WTC11 (cell line): ENCODE measurements around the gene GALNT18. TPM values are rescaled to one million over a fixed set of nuclear protein-coding genes. Genes with fewer than 3 reads are reported as not detected.

Experiments used
- ATAC-seq: fragments of 200-7000 bp; cut with Tn5 transposase; 2 replicates; pipeline ENCODE4 v1.10.0; 2021; ENCODE audit warnings: mild to moderate bottlenecking, moderate library complexity
- CTCF ChIA-PET: fragments of 300-600 bp; sonication (Branson Sonifier 250); formaldehyde crosslinking; loops from one replicate; lab custom pipeline; 2021; ENCODE audit warnings: antibody characterized with exemption; lab: Charles Lee
- POLR2A ChIA-PET: fragments of 350-600 bp; sonication (Branson Sonifier 250); formaldehyde crosslinking; loops from one replicate; lab custom pipeline; 2021; ENCODE audit warnings: antibody characterized with exemption; lab: Charles Lee
- DNase-seq: peaks from one replicate; pipeline ENCODE4 v3.0.0; 2021; ENCODE audit warnings: low spot score
- H3K27ac Mint-ChIP-seq: 2 replicates; pipeline ENCODE4 v1.8.0; 2021; ENCODE audit warnings: mixed read lengths
- H3K27me3 Mint-ChIP-seq: 2 replicates; pipeline ENCODE4 v1.8.0; 2021; ENCODE audit warnings: low read depth, mild to moderate bottlenecking, moderate library complexity, mixed read lengths
- H3K36me3 Mint-ChIP-seq: 2 replicates; pipeline ENCODE4 v1.8.0; 2021; ENCODE audit warnings: mixed read lengths
- H3K4me1 Mint-ChIP-seq: 2 replicates; pipeline ENCODE4 v1.8.0; 2022; ENCODE audit warnings: mixed read lengths
- H3K4me3 Mint-ChIP-seq: 2 replicates; pipeline ENCODE4 v1.8.0; 2021; ENCODE audit warnings: mild to moderate bottlenecking, moderate library complexity, mixed read lengths
- H3K9me3 Mint-ChIP-seq: 2 replicates; pipeline ENCODE4 v1.8.0; 2021; ENCODE audit warnings: mixed read lengths
- CREB1 ChIP-seq: sonication (generic); formaldehyde crosslinking; IDR thresholded peaks from 2 replicates; pipeline ENCODE4 v1.8.0; 2023; ENCODE audit warnings: mild to moderate bottlenecking, missing genetic modification reagents
- CREM ChIP-seq: sonication (generic); formaldehyde crosslinking; IDR thresholded peaks from 2 replicates; pipeline ENCODE4 v1.8.1; 2022; ENCODE audit warnings: mild to moderate bottlenecking, missing genetic modification reagents, moderate library complexity
- E2F1 ChIP-seq: sonication (generic); formaldehyde crosslinking; IDR thresholded peaks from 2 replicates; pipeline ENCODE4 v1.8.0; 2022; ENCODE audit warnings: mild to moderate bottlenecking, missing genetic modification reagents
- EMX1 ChIP-seq: fragments of 250-450 bp; sonication (Bioruptor Pico); IDR thresholded peaks from 2 replicates; pipeline ENCODE4 v1.8.0; 2021; ENCODE audit warnings: mild to moderate bottlenecking
- FOXJ3 ChIP-seq: sonication (generic); formaldehyde crosslinking; IDR thresholded peaks from 2 replicates; pipeline ENCODE4 v1.9.0; 2021; ENCODE audit warnings: missing genetic modification reagents, mild to moderate bottlenecking, borderline replicate concordance
- MLX ChIP-seq: sonication (generic); formaldehyde crosslinking; IDR thresholded peaks from 2 replicates; pipeline ENCODE4 v1.8.1; 2023; ENCODE audit warnings: mild to moderate bottlenecking, missing genetic modification reagents, moderate library complexity
- RELA ChIP-seq: sonication (generic); formaldehyde crosslinking; IDR thresholded peaks from 2 replicates; pipeline ENCODE4 v1.8.1; 2022; ENCODE audit warnings: missing genetic modification reagents, mild to moderate bottlenecking, borderline replicate concordance
- SMAD4 ChIP-seq: sonication (generic); formaldehyde crosslinking; IDR thresholded peaks from 2 replicates; pipeline ENCODE4 v1.8.0; 2022; ENCODE audit warnings: mild to moderate bottlenecking, missing genetic modification reagents
- SP1 ChIP-seq: sonication (generic); formaldehyde crosslinking; conservative IDR thresholded peaks from 2 replicates; pipeline ENCODE4 v1.8.1; 2022; ENCODE audit warnings: missing genetic modification reagents
- USF2 ChIP-seq: sonication (generic); formaldehyde crosslinking; IDR thresholded peaks from 2 replicates; pipeline ENCODE4 v1.8.1; 2023; ENCODE audit warnings: mild to moderate bottlenecking, missing genetic modification reagents, moderate library complexity
- ZNF121 ChIP-seq: sonication (generic); formaldehyde crosslinking; IDR thresholded peaks from 2 replicates; pipeline ENCODE4 v1.8.0; 2023; ENCODE audit warnings: missing genetic modification reagents
- ZNF232 ChIP-seq: sonication (generic); formaldehyde crosslinking; IDR thresholded peaks from 2 replicates; pipeline ENCODE4 v1.8.0; 2022; ENCODE audit warnings: mild to moderate bottlenecking, missing genetic modification reagents
- ZNF532 ChIP-seq: fragments of 250-450 bp; sonication (Bioruptor Pico); IDR thresholded peaks from 2 replicates; pipeline ENCODE4 v1.9.0; 2021; ENCODE audit warnings: mild to moderate bottlenecking, borderline replicate concordance
- total RNA-seq: library from RNA; stranded (reverse); gene quantifications from 3 replicates; pipeline ENCODE4 v1.2.3, GENCODE V29; 2021

GALNT18 gene
- total RNA-seq, 1 experiment from 2014 or later: 5.0 TPM

GRCh38 chr11:11670574-11670973 is 48.8 kb upstream of the GALNT18 start:
- no peak for ATAC-seq
- Mint-ChIP-seq H3K27me3 (no peaks in the 10 kb centered on the region; the same call in none of the 2 replicates), H3K36me3 (peaks cover 18% of the 10 kb centered on the region), H3K4me1 (peaks cover 6% of the 10 kb centered on the region), H3K27ac (no peak overlapping the region), H3K9me3 (peaks cover 21% of the 10 kb centered on the region), H3K4me3 (no peak overlapping the region)
- POLR2A ChIA-PET: no interaction called here
- CTCF ChIA-PET: no interaction called here
- DNase-seq: no peak
- TF ChIP-seq MLX (CRISPR knock-in tag) (no peak), USF2 (CRISPR knock-in tag) (no peak), FOXJ3 (no peak)
- TF ChIP-seq, all 79 proteins: peak for 0

- peaks cover 6% of the 10 kb centered on the region for H3K27me3 Mint-ChIP-seq
- CTCF ChIA-PET: interaction anchor here (0.5 to 1.4 kb wide), 3 partner anchors 9 to 118 kb away, joined by 3 to 5 read pairs (median 4); no protein-coding TSS in a partner anchor
- no peak overlapping the region for H3K4me3 Mint-ChIP-seq
- H3K4me1 Mint-ChIP-seq: peaks cover 6% of the 10 kb centered on the region
- peaks cover 18% of the 10 kb centered on the region for H3K36me3 Mint-ChIP-seq
- peaks cover 21% of the 10 kb centered on the region for H3K9me3 Mint-ChIP-seq
- DNase-seq (no peak), ATAC-seq (peak; percentile 61)
- POLR2A ChIA-PET: no interaction called here
- no peak overlapping the region for H3K27ac Mint-ChIP-seq
- no peak for TF ChIP-seq CREM (CRISPR knock-in tag)
- TF ChIP-seq SP1 (CRISPR knock-in tag): no peak
- no peak for TF ChIP-seq ZNF121 (CRISPR knock-in tag)
Measured at GRCh38 chr11:11669233-11669846, 47.5 kb upstream of the GALNT18 start.

- CTCF ChIA-PET: interaction anchor here (1.4 kb wide), 1 partner anchor 119 kb away, joined by 5 read pairs; no protein-coding TSS in a partner anchor
- no peak overlapping the region for H3K27ac Mint-ChIP-seq
- TF ChIP-seq ZNF232 (no peak), MLX (CRISPR knock-in tag) (no peak), SMAD4 (CRISPR knock-in tag) (no peak), CREB1 (CRISPR knock-in tag) (no peak), EMX1 (no peak), ZNF532 (CRISPR knock-in tag) (no peak), E2F1 (no peak), RELA (CRISPR knock-in tag) (no peak)
- H3K9me3 Mint-ChIP-seq: peaks cover 21% of the 10 kb centered on the region
- H3K27me3 Mint-ChIP-seq: peaks cover 6% of the 10 kb centered on the region
- no peak overlapping the region for H3K4me3 Mint-ChIP-seq
- peaks cover 18% of the 10 kb centered on the region for H3K36me3 Mint-ChIP-seq
- POLR2A ChIA-PET: no interaction called here
- H3K4me1 Mint-ChIP-seq: peaks cover 8% of the 10 kb centered on the region
- DNase-seq: no peak
- ATAC-seq: no peak
Measured at GRCh38 chr11:11668781-11669180, 47.0 kb upstream of the GALNT18 start.
